22Rv1 (cell line): ENCODE measurements around the gene TBC1D13.

Source experiments
- CTCF ChIP-seq: fragments of 450-650 bp; IDR thresholded peaks from 2 replicates; pipeline ENCODE4 v1.5.1; 2017; ENCODE audit warnings: mild to moderate bottlenecking
- ZFX ChIP-seq: fragments of 450-650 bp; IDR thresholded peaks from 2 replicates; pipeline ENCODE4 v1.6.1; 2017; ENCODE audit warnings: antibody characterized with exemption, borderline replicate concordance

- no peak for TF ChIP-seq CTCF
- no peak for TF ChIP-seq ZFX
Observed at GRCh38 chr9:128792134-128792533, 5.1 kb downstream of the TBC1D13 start.
